Panc1 (cell line): ENCODE measurements around the gene ZNF544. TPM values are rescaled to one million over a fixed set of nuclear protein-coding genes. Genes with fewer than 3 reads are reported as not detected.

Experiments used
- ATAC-seq: fragments of 200-7000 bp; cut with Tn5 transposase; 2 replicates; pipeline ENCODE4 v1.9.1; 2020; ENCODE audit warnings: mild to moderate bottlenecking, moderate library complexity
- BruUV-seq: library from RNA; stranded (reverse); fragments of 400-500 nt; replicated peaks from 2 replicates; lab custom pipeline; 2021; lab: Mats Ljungman, UMichigan
- CTCF ChIA-PET: fragments of 300-600 bp; sonication (Branson Sonifier 250); formaldehyde crosslinking; loops from one replicate; lab custom pipeline; 2022; ENCODE audit warnings: antibody characterized with exemption; lab: Charles Lee
- POLR2A ChIA-PET: fragments of 300-600 bp; sonication (Branson Sonifier 250); formaldehyde crosslinking; loops from one replicate; lab custom pipeline; 2022; ENCODE audit warnings: antibody characterized with exemption; lab: Charles Lee
- DNase-seq: peaks from one replicate; pipeline ENCODE4 v3.0.0-alpha.2; 2010; ENCODE audit warnings: low read depth, low spot score
- H3K27ac ChIP-seq: 2 replicates; pipeline ENCODE4 v1.5.1; 2011; ENCODE audit warnings: mild to moderate bottlenecking, low read length, inconsistent platforms
- H3K27me3 ChIP-seq: fragments of 200-500 bp; sonication (Bioruptor generic); 2 replicates; pipeline ENCODE4 v1.6.0; 2014; ENCODE audit warnings: low read length, inconsistent platforms; ENCODE audit not compliant: control insufficient read depth, insufficient read depth
- H3K36me3 ChIP-seq: fragments of 200-500 bp; sonication (Bioruptor generic); 2 replicates; pipeline ENCODE4 v1.5.1; 2014; ENCODE audit warnings: inconsistent platforms, mild to moderate bottlenecking, low read length, moderate library complexity; ENCODE audit not compliant: control insufficient read depth, insufficient read depth
- H3K4me1 ChIP-seq: 2 replicates; pipeline ENCODE4 v1.5.1; 2011; ENCODE audit warnings: inconsistent platforms, mild to moderate bottlenecking, low read length, moderate library complexity; ENCODE audit not compliant: control insufficient read depth, insufficient read depth
- H3K4me3 ChIP-seq, 2 experiments: 2 replicates each; pipeline ENCODE4 v1.5.1; 2011 to 2012; ENCODE audit warnings: low read depth in 2 of 2, low read length in 2 of 2, mild to moderate bottlenecking in 2 of 2, inconsistent platforms in 1 of 2, moderate library complexity in 1 of 2
- H3K9me3 ChIP-seq: fragments of 200-500 bp; sonication (Bioruptor generic); 2 replicates; pipeline ENCODE4 v1.5.1; 2014; ENCODE audit warnings: low read depth, mild to moderate bottlenecking, inconsistent platforms, low read length, moderate library complexity; ENCODE audit not compliant: control insufficient read depth, insufficient read depth
- CTCF ChIP-seq: fragments of 450-650 bp; IDR thresholded peaks from 2 replicates; pipeline ENCODE4 v1.5.1; 2017; ENCODE audit warnings: mild to moderate bottlenecking
- POLR2AphosphoS5 ChIP-seq: IDR thresholded peaks from 2 replicates; pipeline ENCODE4 v1.6.1; 2012; ENCODE audit warnings: mild to moderate bottlenecking, low read depth, low read length, moderate library complexity
- REST ChIP-seq, 2 experiments: IDR thresholded peaks; 2 replicates each; pipeline ENCODE4 v1.6.1; 2011 to 2012; ENCODE audit warnings: low read depth in 2 of 2, control low read depth in 1 of 2, low read length in 1 of 2, mild to moderate bottlenecking in 1 of 2, moderate library complexity in 1 of 2; ENCODE audit not compliant: insufficient read depth in 1 of 2
- SIN3A ChIP-seq: IDR thresholded peaks from 2 replicates; pipeline ENCODE4 v1.6.1; 2012; ENCODE audit warnings: low read depth, mild to moderate bottlenecking, low read length, moderate library complexity, borderline replicate concordance; ENCODE audit not compliant: insufficient read depth
- TCF7L2 ChIP-seq: IDR thresholded peaks from 2 replicates; pipeline ENCODE4 v1.6.1; 2011; ENCODE audit warnings: mild to moderate bottlenecking, low read depth, low read length, inconsistent platforms
- in situ Hi-C: cut with HindIII; loops from 2 replicates; pipeline ENCODE4 v1.10.0; 2016; ENCODE audit warnings: low sequenced_read_pairs, low pct_unique_long_range_greater_than_20kb
- intact Hi-C: fragments of 100-400 bp; cut with micrococcal nuclease; formaldehyde crosslinking; loops from one replicate; pipeline ENCODE4 v1.10.0; 2022; ENCODE audit not compliant: unreplicated experiment
- total RNA-seq: library from RNA; stranded (reverse); gene quantifications from one replicate; pipeline ENCODE4 v1.2.1, GENCODE V29; 2021; ENCODE audit not compliant: unreplicated experiment

ZNF544 gene
- total RNA-seq, 1 experiment from 2014 or later = 48.5 TPM

- Histone ChIP-seq H3K4me1 (peaks cover 17% of the 10 kb centered on the region), H3K27ac (peak overlapping the region; percentile 86), H3K9me3 (peaks cover 19% of the 10 kb centered on the region; the same call in 1 of the 2 replicates), H3K4me3 (peak overlapping the region; percentile 75 to 95), H3K27me3 (no peaks in the 10 kb centered on the region), H3K36me3 (no peaks in the 10 kb centered on the region; the same call in 1 of the 2 replicates)
- ChIA-PET POLR2A (interaction anchor here (0.6 kb wide), 3 partner anchors 8 to 888 kb away, joined by 3 to 8 read pairs (median 6); no protein-coding TSS in a partner anchor), CTCF (interaction anchor here (0.8 kb wide), 1 partner anchor 265 kb away, joined by 10 read pairs; no protein-coding TSS in a partner anchor)
- ATAC-seq (peak; percentile 73), DNase-seq (no peak)
- TF ChIP-seq CTCF = no peak
- TF ChIP-seq POLR2AphosphoS5 = no peak
- TF ChIP-seq TCF7L2 = 0 out of 2 replicates have a peak, but pooled peaks have one; percentile 24
- peak; percentile 69; the same call in 1 of the 2 replicates for TF ChIP-seq SIN3A
- TF ChIP-seq REST (IDR thresholded peaks at IDR 0.05; ENCODE audit: insufficient read depth in 1 of 2, low read depth in 2 of 2, low read length in 1 of 2) = peak in 1 of 2 experiments; percentile 59; a peak in 1 of 4 replicates
- in situ Hi-C loops = no loop called here
- BruUV-seq = no TSS peak
- intact Hi-C loops = no loop called here
Measured at GRCh38 chr19:58279042-58279924, 50.6 kb downstream of the ZNF544 start.

- DNase-seq = no peak
- no peak for ATAC-seq
- H3K9me3 ChIP-seq = peaks cover 14% of the 10 kb centered on the region; the same call in 1 of the 2 replicates
- no peaks in the 10 kb centered on the region; the same call in 1 of the 2 replicates for H3K36me3 ChIP-seq
- TSS peak; percentile 75 for BruUV-seq
- intact Hi-C loops (no loop called here), in situ Hi-C loops (no loop called here)
- H3K27me3 ChIP-seq = no peaks in the 10 kb centered on the region
- H3K4me1 ChIP-seq = peaks cover 14% of the 10 kb centered on the region
- peak overlapping the region; percentile 86 for H3K27ac ChIP-seq
- no peak for TF ChIP-seq CTCF
- no peak for TF ChIP-seq REST (IDR thresholded peaks at IDR 0.05; ENCODE audit: insufficient read depth in 1 of 2, low read depth in 2 of 2, low read length in 1 of 2)
- CTCF ChIA-PET = no interaction called here
- peak overlapping the region; percentile 75 to 95 for H3K4me3 ChIP-seq
- POLR2A ChIA-PET = no interaction called here
Measured at GRCh38 chr19:58279925-58280316, 51.2 kb downstream of the ZNF544 start.
